Stimulated activated CD8-positive, alpha-beta memory T cell treated with anti-CD3 and anti-CD28 coated beads, Interleukin-4, amount 100 ng/mL, for 1 hour (primary cell): ENCODE measurements around the gene OR8B3.

Experiments
- DNase-seq, 2 donors: peaks; one replicate each; pipeline ENCODE4 v3.0.0-alpha.2; 2020; ENCODE audit warnings: low read depth in 2 of 2, low spot score in 1 of 2

The OR8B3 gene

GRCh38 chr11:124376280-124376679 lies 22.5 kb downstream of the OR8B3 start:
- DNase-seq = no peak

GRCh38 chr11:124359566-124359965 lies 39.3 kb downstream of the OR8B3 start:
- no peak for DNase-seq

- DNase-seq = no peak
Measured at GRCh38 chr11:124346311-124346955, 52.4 kb downstream of the OR8B3 start.
